ENCODE results near the gene TXNRD2.
A peak's percentile ranks its signal among the peaks of the same experiment; 100 is the strongest.
"Not testable (repeated sequence)": the region's sequence is repeated elsewhere in the genome, so short reads cannot be mapped to it uniquely, and the experiment has no call there.

TXNRD2 gene

GRCh38 chr22:19907902-19908301, 33.7 kb downstream of the TXNRD2 start:
- H3K4me3 ChIP-seq (ENCODE audit: low read depth, low read length); H3K9me3 ChIP-seq (ENCODE audit: control insufficient read depth, insufficient read depth, low read length); H3K4me1 ChIP-seq (ENCODE audit: control insufficient read depth, insufficient read depth, low read length); H3K9ac ChIP-seq (ENCODE audit: low read depth, low read length); H3K27me3 ChIP-seq (ENCODE audit: control insufficient read depth, insufficient read depth, low read length); H3K36me3 ChIP-seq (ENCODE audit: control insufficient read depth, insufficient read depth, low read length): not testable (repeated sequence)

- H3K9me3 ChIP-seq (ENCODE audit: control insufficient read depth, insufficient read depth, low read length); H3K4me3 ChIP-seq (ENCODE audit: low read depth, low read length); H3K36me3 ChIP-seq (ENCODE audit: control insufficient read depth, insufficient read depth, low read length); H3K9ac ChIP-seq (ENCODE audit: low read depth, low read length); H3K27me3 ChIP-seq (ENCODE audit: control insufficient read depth, insufficient read depth, low read length); H3K4me1 ChIP-seq (ENCODE audit: control insufficient read depth, insufficient read depth, low read length): not testable (repeated sequence)
Observed at GRCh38 chr22:19906864-19907263, 34.8 kb downstream of the TXNRD2 start.

GRCh38 chr22:19905347-19906276, 36.0 kb downstream of the TXNRD2 start:
- no peaks in the 10 kb centered on the region for H3K27me3 ChIP-seq (ENCODE audit: control insufficient read depth, insufficient read depth, low read length)
- H3K9ac ChIP-seq (ENCODE audit: low read depth, low read length): no peak overlapping the region
- no peaks in the 10 kb centered on the region for H3K36me3 ChIP-seq (ENCODE audit: control insufficient read depth, insufficient read depth, low read length)
- no peaks in the 10 kb centered on the region for H3K9me3 ChIP-seq (ENCODE audit: control insufficient read depth, insufficient read depth, low read length)
- no peak overlapping the region for H3K4me3 ChIP-seq (ENCODE audit: low read depth, low read length)
- H3K4me1 ChIP-seq (ENCODE audit: control insufficient read depth, insufficient read depth, low read length): no peaks in the 10 kb centered on the region

GRCh38 chr22:19904935-19905334, 36.7 kb downstream of the TXNRD2 start:
- Histone ChIP-seq H3K9ac (ENCODE audit: low read depth, low read length) (no peak overlapping the region), H3K4me1 (ENCODE audit: control insufficient read depth, insufficient read depth, low read length) (no peaks in the 10 kb centered on the region), H3K36me3 (ENCODE audit: control insufficient read depth, insufficient read depth, low read length) (no peaks in the 10 kb centered on the region), H3K9me3 (ENCODE audit: control insufficient read depth, insufficient read depth, low read length) (no peaks in the 10 kb centered on the region), H3K27me3 (ENCODE audit: control insufficient read depth, insufficient read depth, low read length) (no peaks in the 10 kb centered on the region), H3K4me3 (ENCODE audit: low read depth, low read length) (no peak overlapping the region)

- Histone ChIP-seq H3K9ac (ENCODE audit: low read depth, low read length) (no peak overlapping the region), H3K27me3 (ENCODE audit: control insufficient read depth, insufficient read depth, low read length) (no peaks in the 10 kb centered on the region), H3K9me3 (ENCODE audit: control insufficient read depth, insufficient read depth, low read length) (no peaks in the 10 kb centered on the region), H3K36me3 (ENCODE audit: control insufficient read depth, insufficient read depth, low read length) (no peaks in the 10 kb centered on the region), H3K4me1 (ENCODE audit: control insufficient read depth, insufficient read depth, low read length) (no peaks in the 10 kb centered on the region), H3K4me3 (ENCODE audit: low read depth, low read length) (no peak overlapping the region)
Observed at GRCh38 chr22:19904174-19904856, 37.3 kb downstream of the TXNRD2 start.

GRCh38 chr22:19903513-19903912, 38.1 kb downstream of the TXNRD2 start:
- H3K4me3 ChIP-seq (ENCODE audit: low read depth, low read length): no peak overlapping the region

GRCh38 chr22:19903031-19903430, 38.6 kb downstream of the TXNRD2 start:
- Histone ChIP-seq H3K9me3 (ENCODE audit: control insufficient read depth, insufficient read depth, low read length) (no peaks in the 10 kb centered on the region), H3K4me3 (ENCODE audit: low read depth, low read length) (no peak overlapping the region), H3K4me1 (ENCODE audit: control insufficient read depth, insufficient read depth, low read length) (no peaks in the 10 kb centered on the region), H3K27me3 (ENCODE audit: control insufficient read depth, insufficient read depth, low read length) (no peaks in the 10 kb centered on the region), H3K9ac (ENCODE audit: low read depth, low read length) (peak overlapping the region; percentile 54), H3K36me3 (ENCODE audit: control insufficient read depth, insufficient read depth, low read length) (no peaks in the 10 kb centered on the region)

More at GRCh38 chr22:19903513-19903912, 38.1 kb downstream of the TXNRD2 start:
- Histone ChIP-seq H3K36me3 (ENCODE audit: control insufficient read depth, insufficient read depth, low read length) (no peaks in the 10 kb centered on the region), H3K27me3 (ENCODE audit: control insufficient read depth, insufficient read depth, low read length) (no peaks in the 10 kb centered on the region), H3K4me1 (ENCODE audit: control insufficient read depth, insufficient read depth, low read length) (no peaks in the 10 kb centered on the region), H3K9me3 (ENCODE audit: control insufficient read depth, insufficient read depth, low read length) (no peaks in the 10 kb centered on the region), H3K9ac (ENCODE audit: low read depth, low read length) (no peak overlapping the region)

GRCh38 chr22:19902245-19902715, 39.3 kb downstream of the TXNRD2 start:
- no peaks in the 10 kb centered on the region for H3K27me3 ChIP-seq (ENCODE audit: control insufficient read depth, insufficient read depth, low read length)
- H3K9me3 ChIP-seq (ENCODE audit: control insufficient read depth, insufficient read depth, low read length): no peaks in the 10 kb centered on the region
- H3K4me1 ChIP-seq (ENCODE audit: control insufficient read depth, insufficient read depth, low read length): no peaks in the 10 kb centered on the region
- H3K4me3 ChIP-seq (ENCODE audit: low read depth, low read length): no peak overlapping the region
- no peaks in the 10 kb centered on the region for H3K36me3 ChIP-seq (ENCODE audit: control insufficient read depth, insufficient read depth, low read length)
- H3K9ac ChIP-seq (ENCODE audit: low read depth, low read length): no peak overlapping the region

- Histone ChIP-seq H3K36me3 (ENCODE audit: control insufficient read depth, insufficient read depth, low read length) (no peaks in the 10 kb centered on the region), H3K4me1 (ENCODE audit: control insufficient read depth, insufficient read depth, low read length) (no peaks in the 10 kb centered on the region), H3K9ac (ENCODE audit: low read depth, low read length) (no peak overlapping the region), H3K4me3 (ENCODE audit: low read depth, low read length) (no peak overlapping the region), H3K9me3 (ENCODE audit: control insufficient read depth, insufficient read depth, low read length) (no peaks in the 10 kb centered on the region), H3K27me3 (ENCODE audit: control insufficient read depth, insufficient read depth, low read length) (no peaks in the 10 kb centered on the region)
Observed at GRCh38 chr22:19901577-19902244, 39.9 kb downstream of the TXNRD2 start.

GRCh38 chr22:19900707-19901436, 40.7 kb downstream of the TXNRD2 start:
- Histone ChIP-seq H3K9me3 (ENCODE audit: control insufficient read depth, insufficient read depth, low read length) (no peaks in the 10 kb centered on the region), H3K4me1 (ENCODE audit: control insufficient read depth, insufficient read depth, low read length) (no peaks in the 10 kb centered on the region), H3K27me3 (ENCODE audit: control insufficient read depth, insufficient read depth, low read length) (no peaks in the 10 kb centered on the region), H3K9ac (ENCODE audit: low read depth, low read length) (no peak overlapping the region), H3K4me3 (ENCODE audit: low read depth, low read length) (no peak overlapping the region), H3K36me3 (ENCODE audit: control insufficient read depth, insufficient read depth, low read length) (no peaks in the 10 kb centered on the region)

- no peak overlapping the region for H3K9ac ChIP-seq (ENCODE audit: low read depth, low read length)
- H3K36me3 ChIP-seq (ENCODE audit: control insufficient read depth, insufficient read depth, low read length): no peaks in the 10 kb centered on the region
- no peaks in the 10 kb centered on the region for H3K27me3 ChIP-seq (ENCODE audit: control insufficient read depth, insufficient read depth, low read length)
- H3K4me3 ChIP-seq (ENCODE audit: low read depth, low read length): no peak overlapping the region
- no peaks in the 10 kb centered on the region for H3K4me1 ChIP-seq (ENCODE audit: control insufficient read depth, insufficient read depth, low read length)
- H3K9me3 ChIP-seq (ENCODE audit: control insufficient read depth, insufficient read depth, low read length): no peaks in the 10 kb centered on the region
Observed at GRCh38 chr22:19898831-19899567, 42.6 kb downstream of the TXNRD2 start.

Measured in iPS-15b (cell line).